Measurements from ENCODE around the gene EPG5. TPM values are rescaled to one million over a fixed set of nuclear protein-coding genes. Genes with fewer than 3 reads are reported as not detected.

EPG5 gene
- total and polyA plus RNA-seq, 10 of the 15 experiments (the other 5 are each of a cell fraction or from before 2014, with no cell fraction given): 1.9 to 27.7 (median 9.0) TPM

DNA sequence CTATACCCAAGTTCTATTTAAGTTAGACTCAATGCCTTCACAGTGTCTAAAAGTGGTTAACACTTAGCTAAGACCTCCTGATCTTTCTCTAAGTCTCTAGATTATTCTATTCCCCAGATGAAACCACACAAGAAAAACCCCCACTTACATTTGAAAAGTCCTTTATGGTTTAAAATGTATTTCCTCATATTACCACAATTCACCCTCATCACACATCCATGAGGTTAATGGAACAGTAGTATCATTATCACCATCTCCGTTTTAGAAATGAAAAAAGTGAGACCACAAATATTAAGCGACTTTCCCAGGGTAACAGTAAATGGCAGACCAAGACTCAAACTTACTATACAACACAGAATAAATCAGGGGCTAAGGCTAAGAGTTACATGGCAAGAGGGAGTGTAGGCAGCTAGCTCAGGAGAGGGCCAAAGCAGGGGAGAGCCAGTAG, 28.6 kb downstream of the EPG5 start (continued):
- TF ChIP-seq CREB1 (IDR thresholded peaks at IDR 0.05; ENCODE audit: low read depth): no peak
- no peak for TF ChIP-seq TARDBP (IDR thresholded peaks at IDR 0.05; ENCODE audit: borderline replicate concordance)
- TF ChIP-seq EZH2 (IDR thresholded peaks at IDR 0.05; ENCODE audit: borderline replicate concordance, control insufficient read depth, low read depth, low read length): no peak
- no peak; the same call in 1 of the 2 replicates for TF ChIP-seq BACH1 (IDR thresholded peaks at IDR 0.05; ENCODE audit: borderline replicate concordance)
- no peak for TF ChIP-seq HCFC1 (IDR thresholded peaks at IDR 0.05; ENCODE audit: low read length)
- TF ChIP-seq RFX5 (IDR thresholded peaks at IDR 0.05; ENCODE audit: low read depth, low read length): no peak
- TF ChIP-seq CBX5 (IDR thresholded peaks at IDR 0.05; ENCODE audit: low read depth): no peak
- TF ChIP-seq SREBF2 (IDR thresholded peaks at IDR 0.05; ENCODE audit: low read length): no peak
- TF ChIP-seq, protein P1, sequence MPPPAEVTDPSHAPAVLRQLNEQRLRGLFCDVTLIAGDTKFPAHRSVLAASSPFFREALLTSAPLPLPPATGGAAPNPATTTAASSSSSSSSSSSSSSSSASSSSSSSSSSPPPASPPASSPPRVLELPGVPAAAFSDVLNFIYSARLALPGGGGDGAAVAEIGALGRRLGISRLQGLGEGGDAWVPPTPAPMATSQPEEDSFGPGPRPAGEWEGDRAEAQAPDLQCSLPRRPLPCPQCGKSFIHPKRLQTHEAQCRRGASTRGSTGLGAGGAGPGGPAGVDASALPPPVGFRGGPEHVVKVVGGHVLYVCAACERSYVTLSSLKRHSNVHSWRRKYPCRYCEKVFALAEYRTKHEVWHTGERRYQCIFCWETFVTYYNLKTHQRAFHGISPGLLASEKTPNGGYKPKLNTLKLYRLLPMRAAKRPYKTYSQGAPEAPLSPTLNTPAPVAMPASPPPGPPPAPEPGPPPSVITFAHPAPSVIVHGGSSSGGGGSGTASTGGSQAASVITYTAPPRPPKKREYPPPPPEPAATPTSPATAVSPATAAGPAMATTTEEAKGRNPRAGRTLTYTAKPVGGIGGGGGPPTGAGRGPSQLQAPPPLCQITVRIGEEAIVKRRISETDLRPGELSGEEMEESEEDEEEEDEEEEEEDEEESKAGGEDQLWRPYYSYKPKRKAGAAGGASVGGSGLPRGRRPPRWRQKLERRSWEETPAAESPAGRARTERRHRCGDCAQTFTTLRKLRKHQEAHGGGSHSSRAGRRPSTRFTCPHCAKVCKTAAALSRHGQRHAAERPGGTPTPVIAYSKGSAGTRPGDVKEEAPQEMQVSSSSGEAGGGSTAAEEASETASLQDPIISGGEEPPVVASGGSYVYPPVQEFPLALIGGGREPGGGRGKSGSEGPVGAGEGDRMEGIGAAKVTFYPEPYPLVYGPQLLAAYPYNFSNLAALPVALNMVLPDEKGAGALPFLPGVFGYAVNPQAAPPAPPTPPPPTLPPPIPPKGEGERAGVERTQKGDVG (CRISPR knock-in tag; IDR thresholded peaks at IDR 0.05): no peak
- no peak for TF ChIP-seq CHD4 (IDR thresholded peaks at IDR 0.05)
- TF ChIP-seq, protein P2, sequence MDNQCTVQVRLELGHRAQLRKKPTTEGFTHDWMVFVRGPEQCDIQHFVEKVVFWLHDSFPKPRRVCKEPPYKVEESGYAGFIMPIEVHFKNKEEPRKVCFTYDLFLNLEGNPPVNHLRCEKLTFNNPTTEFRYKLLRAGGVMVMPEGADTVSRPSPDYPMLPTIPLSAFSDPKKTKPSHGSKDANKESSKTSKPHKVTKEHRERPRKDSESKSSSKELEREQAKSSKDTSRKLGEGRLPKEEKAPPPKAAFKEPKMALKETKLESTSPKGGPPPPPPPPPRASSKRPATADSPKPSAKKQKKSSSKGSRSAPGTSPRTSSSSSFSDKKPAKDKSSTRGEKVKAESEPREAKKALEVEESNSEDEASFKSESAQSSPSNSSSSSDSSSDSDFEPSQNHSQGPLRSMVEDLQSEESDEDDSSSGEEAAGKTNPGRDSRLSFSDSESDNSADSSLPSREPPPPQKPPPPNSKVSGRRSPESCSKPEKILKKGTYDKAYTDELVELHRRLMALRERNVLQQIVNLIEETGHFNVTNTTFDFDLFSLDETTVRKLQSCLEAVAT (IDR thresholded peaks at IDR 0.05): peak; percentile 88
- TF ChIP-seq SMAD1 (IDR thresholded peaks at IDR 0.05; ENCODE audit: low read depth, partially characterized antibody): peak; percentile 63
- no peak for TF ChIP-seq PAX8 (IDR thresholded peaks at IDR 0.05)
- TF ChIP-seq SIX5 (IDR thresholded peaks at IDR 0.05; ENCODE audit: low read depth, low read length, severe bottlenecking): no peak
- TF ChIP-seq NFIC (IDR thresholded peaks at IDR 0.05; ENCODE audit: low read depth, low read length): peak; percentile 44; the same call in 1 of the 2 replicates
- TF ChIP-seq ATF7 (IDR thresholded peaks at IDR 0.05; ENCODE audit: low read depth): peak; percentile 95
- TF ChIP-seq NR2F1 (conservative IDR thresholded peaks at IDR 0.05): peak; percentile 96
- TF ChIP-seq PAX5 (IDR thresholded peaks at IDR 0.05; ENCODE audit: borderline replicate concordance, low read depth, low read length): no peak
- TF ChIP-seq, protein P3, sequence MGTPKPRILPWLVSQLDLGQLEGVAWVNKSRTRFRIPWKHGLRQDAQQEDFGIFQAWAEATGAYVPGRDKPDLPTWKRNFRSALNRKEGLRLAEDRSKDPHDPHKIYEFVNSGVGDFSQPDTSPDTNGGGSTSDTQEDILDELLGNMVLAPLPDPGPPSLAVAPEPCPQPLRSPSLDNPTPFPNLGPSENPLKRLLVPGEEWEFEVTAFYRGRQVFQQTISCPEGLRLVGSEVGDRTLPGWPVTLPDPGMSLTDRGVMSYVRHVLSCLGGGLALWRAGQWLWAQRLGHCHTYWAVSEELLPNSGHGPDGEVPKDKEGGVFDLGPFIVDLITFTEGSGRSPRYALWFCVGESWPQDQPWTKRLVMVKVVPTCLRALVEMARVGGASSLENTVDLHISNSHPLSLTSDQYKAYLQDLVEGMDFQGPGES (IDR thresholded peaks at IDR 0.05): no peak
- TF ChIP-seq NRF1 (conservative IDR thresholded peaks at IDR 0.05; ENCODE audit: low read depth, low read length): no peak
- TF ChIP-seq ZBED1 (IDR thresholded peaks at IDR 0.05; ENCODE audit: borderline replicate concordance): no peak
- TF ChIP-seq NFXL1 (IDR thresholded peaks at IDR 0.05; ENCODE audit: borderline replicate concordance): no peak
